H1 (cell line): ENCODE data around the gene RABEP1. TPM values are rescaled to one million over a fixed set of nuclear protein-coding genes. Genes with fewer than 3 reads are reported as not detected.

Experiments
- CTCF ChIA-PET: fragments of 300-600 bp; sonication (Branson Sonifier 250); formaldehyde crosslinking; loops from one replicate; lab custom pipeline; 2021; ENCODE audit not compliant: partially characterized antibody; lab: Charles Lee
- POLR2A ChIA-PET: fragments of 300-600 bp; sonication (Branson Sonifier 250); formaldehyde crosslinking; loops from one replicate; lab custom pipeline; 2021; ENCODE audit warnings: inconsistent platforms; ENCODE audit not compliant: partially characterized antibody; lab: Charles Lee
- DNase-seq, 2 experiments: peaks; one replicate each; pipeline versions ENCODE4 v3.0.0 to v3.0.0-alpha.2; 2010 to 2022; ENCODE audit warnings: low spot score in 2 of 2, low read depth in 1 of 2, mixed read lengths in 1 of 2
- FAIRE-seq: peaks from 2 replicates; lab custom pipeline; 2011; peaks lifted over from hg19 to GRCh38; lab: Jason Lieb, UNC
- H2AFZ ChIP-seq: 2 replicates; pipeline ENCODE4 v1.8.1; 2012; ENCODE audit warnings: low read length, inconsistent platforms
- H2AK5ac ChIP-seq: 2 replicates; pipeline ENCODE4 v1.6.1; 2013; ENCODE audit warnings: low read depth, low read length
- H2BK120ac ChIP-seq: replicated peaks from 2 replicates; pipeline ENCODE3; 2013; ENCODE audit warnings: low read depth, low read length, inconsistent platforms
- H2BK12ac ChIP-seq: 2 replicates; pipeline ENCODE4 v1.6.1; 2013; ENCODE audit warnings: low read depth, low read length
- H2BK15ac ChIP-seq: 2 replicates; pipeline ENCODE4 v1.6.1; 2013; ENCODE audit warnings: low read length
- H2BK20ac ChIP-seq: 2 replicates; pipeline ENCODE4 v1.6.1; 2013; ENCODE audit warnings: low read length
- H2BK5ac ChIP-seq: 2 replicates; pipeline ENCODE4 v1.6.1; 2013; ENCODE audit warnings: low read depth, low read length
- H3K14ac ChIP-seq: 2 replicates; pipeline ENCODE4 v1.6.1; 2013; ENCODE audit warnings: inconsistent platforms; ENCODE audit not compliant: insufficient read length
- H3K18ac ChIP-seq: 2 replicates; pipeline ENCODE4 v1.6.1; 2013; ENCODE audit warnings: low read length; ENCODE audit errors: extremely low read depth
- H3K23ac ChIP-seq: 2 replicates; pipeline ENCODE4 v1.6.1; 2013; ENCODE audit warnings: inconsistent platforms; ENCODE audit not compliant: insufficient read length
- H3K23me2 ChIP-seq: 2 replicates; pipeline ENCODE4 v1.6.1; 2013; ENCODE audit warnings: low read depth, low read length
- H3K27ac ChIP-seq: 2 replicates; pipeline ENCODE4 v1.6.1; 2011; ENCODE audit warnings: low read depth, low read length, inconsistent platforms
- H3K27me3 ChIP-seq, 4 experiments: replicated peaks in 1 of 4; 1 replicate in 1 of 4; 2 replicates in 3 of 4; pipeline versions ENCODE4 v1.6.1 to v1.8.1; 2011 to 2013; ENCODE audit warnings: low read length in 3 of 4, mild to moderate bottlenecking in 3 of 4, inconsistent platforms in 2 of 4, mixed read lengths in 2 of 4, moderate library complexity in 1 of 4; ENCODE audit not compliant: control insufficient read depth in 3 of 4, insufficient read depth in 3 of 4; ENCODE audit errors: extremely low read depth in 1 of 4
- H3K36me3 ChIP-seq, 4 experiments: 2 replicates each; pipeline versions ENCODE4 v1.6.1 to v1.8.1; 2011 to 2013; ENCODE audit warnings: mild to moderate bottlenecking in 4 of 4, low read length in 3 of 4, moderate library complexity in 2 of 4, control low read depth in 1 of 4, inconsistent platforms in 1 of 4; ENCODE audit not compliant: insufficient read depth in 4 of 4, control insufficient read depth in 2 of 4
- H3K4ac ChIP-seq: replicated peaks from 2 replicates; pipeline ENCODE3; 2013; ENCODE audit warnings: low read length, low read depth, mixed read lengths, inconsistent platforms; ENCODE audit not compliant: insufficient read length
- H3K4me1 ChIP-seq, 4 experiments: replicated peaks in 1 of 4; 1 replicate in 1 of 4; 2 replicates in 3 of 4; pipeline versions ENCODE4 v1.6.1 to v1.8.1; 2011 to 2013; ENCODE audit warnings: low read length in 3 of 4, inconsistent platforms in 2 of 4, mixed read lengths in 1 of 4; ENCODE audit not compliant: insufficient read depth in 4 of 4, control insufficient read depth in 3 of 4
- H3K4me2 ChIP-seq, 2 experiments: 2 replicates each; pipeline versions ENCODE4 v1.6.1 to v1.8.1; 2011 to 2013; ENCODE audit warnings: low read depth in 2 of 2, low read length in 2 of 2, control low read depth in 1 of 2, inconsistent platforms in 1 of 2, mild to moderate bottlenecking in 1 of 2; ENCODE audit not compliant: insufficient read depth in 1 of 2
- H3K4me3 ChIP-seq, 4 experiments: fragments of 200-600, 300-600 bp in 1 of 4; sonication (generic), shearing (Covaris generic), sonication (Bioruptor Twin) in 1 of 4; 2 replicates each; pipeline versions ENCODE4 v1.5.1 to v1.8.1; 2011 to 2016; ENCODE audit warnings: low read length in 4 of 4, low read depth in 3 of 4, control low read depth in 2 of 4, inconsistent platforms in 2 of 4, mild to moderate bottlenecking in 2 of 4, mixed read lengths in 1 of 4, moderate library complexity in 1 of 4; ENCODE audit not compliant: insufficient read depth in 2 of 4; ENCODE audit errors: extremely low read depth in 1 of 4
- H3K56ac ChIP-seq: replicated peaks from 2 replicates; pipeline ENCODE3; 2013; ENCODE audit warnings: low read depth, mild to moderate bottlenecking, mixed read lengths, low read length, inconsistent platforms; ENCODE audit not compliant: insufficient read length
- H3K79me1 ChIP-seq: 2 replicates; pipeline ENCODE4 v1.6.1; 2013; ENCODE audit warnings: low read depth, low read length, control low read depth
- H3K79me2 ChIP-seq, 2 experiments: 2 replicates each; pipeline versions ENCODE4 v1.6.1 to v1.8.1; 2012 to 2013; ENCODE audit warnings: low read length in 2 of 2, mild to moderate bottlenecking in 2 of 2, inconsistent platforms in 1 of 2; ENCODE audit not compliant: insufficient read depth in 2 of 2, control insufficient read depth in 1 of 2
- H3K9ac ChIP-seq, 4 experiments: replicated peaks in 1 of 4; 1 replicate in 1 of 4; 2 replicates in 3 of 4; pipeline versions ENCODE4 v1.6.1 to v1.8.1; 2011 to 2013; ENCODE audit warnings: low read depth in 3 of 4, low read length in 3 of 4, control low read depth in 2 of 4, mild to moderate bottlenecking in 2 of 4, moderate library complexity in 2 of 4, inconsistent platforms in 1 of 4; ENCODE audit errors: extremely low read depth in 1 of 4
- H3K9me3 ChIP-seq, 2 experiments: 2 replicates each; pipeline versions ENCODE4 v1.6.1 to v1.8.1; 2012 to 2013; ENCODE audit warnings: mild to moderate bottlenecking in 2 of 2, moderate library complexity in 2 of 2, control low read depth in 1 of 2, inconsistent platforms in 1 of 2, low read depth in 1 of 2, low read length in 1 of 2, mixed read lengths in 1 of 2; ENCODE audit not compliant: insufficient read depth in 2 of 2
- H4K20me1 ChIP-seq, 2 experiments: replicated peaks in 1 of 2; 2 replicates each; pipeline versions ENCODE3 to v1.8.1; 2011 to 2013; ENCODE audit warnings: inconsistent platforms in 2 of 2, low read length in 2 of 2, mild to moderate bottlenecking in 1 of 2; ENCODE audit not compliant: insufficient read depth in 2 of 2, control insufficient read depth in 1 of 2
- H4K5ac ChIP-seq: 2 replicates; pipeline ENCODE4 v1.6.1; 2013; ENCODE audit warnings: low read length, low read depth, mixed read lengths, inconsistent platforms; ENCODE audit not compliant: insufficient read length
- H4K8ac ChIP-seq: 2 replicates; pipeline ENCODE4 v1.8.0; 2013; ENCODE audit warnings: mild to moderate bottlenecking, moderate library complexity, low read length, inconsistent platforms; ENCODE audit not compliant: insufficient read depth; ENCODE audit errors: extremely low read depth
- H4K91ac ChIP-seq: replicated peaks from 2 replicates; pipeline ENCODE3; 2013; ENCODE audit warnings: low read length, mixed read lengths, inconsistent platforms; ENCODE audit not compliant: insufficient read length
- ASH2L ChIP-seq: fragments of 200-600, 300-600 bp; sonication (generic); IDR thresholded peaks from one replicate; pipeline ENCODE4 v1.7.1; 2017; ENCODE audit warnings: low read length
- CHD1 ChIP-seq: IDR thresholded peaks from 2 replicates; pipeline ENCODE4 v1.6.1; 2012; ENCODE audit warnings: low read depth, low read length, improper control_type of control experiment
- CREB1 ChIP-seq: IDR thresholded peaks from 2 replicates; pipeline ENCODE4 v1.6.1; 2012; ENCODE audit warnings: inconsistent platforms
- CTBP2 ChIP-seq: IDR thresholded peaks from 2 replicates; pipeline ENCODE4 v1.7.0; 2011; ENCODE audit warnings: borderline replicate concordance, mild to moderate bottlenecking, moderate library complexity, mixed read lengths, low read length; ENCODE audit not compliant: insufficient read depth, insufficient read length
- HDAC2 ChIP-seq, 2 experiments: fragments of 300-600 bp in 1 of 2; sonication (generic) in 1 of 2; IDR thresholded peaks; 2 replicates each; pipeline ENCODE4 v1.6.1; 2011 to 2012; ENCODE audit warnings: low read depth in 2 of 2, low read length in 2 of 2, mild to moderate bottlenecking in 2 of 2, moderate library complexity in 2 of 2, borderline replicate concordance in 1 of 2, inconsistent platforms in 1 of 2
- KDM1A ChIP-seq: fragments of 200-600, 300-600 bp; sonication (generic); IDR thresholded peaks from 2 replicates; pipeline ENCODE4 v1.7.1; 2016; ENCODE audit warnings: mild to moderate bottlenecking, low read length, borderline replicate concordance
- POLR2A ChIP-seq, 2 experiments: IDR thresholded peaks; 1 replicate in 1 of 2; 2 replicates in 1 of 2; pipeline ENCODE4 v1.6.1; 2011; ENCODE audit warnings: low read depth in 2 of 2, low read length in 2 of 2, mild to moderate bottlenecking in 2 of 2; ENCODE audit errors: control extremely low read depth in 1 of 2
- RNF2 ChIP-seq: fragments of 200-900, 300-1000 bp; sonication (generic); IDR thresholded peaks from 2 replicates; pipeline ENCODE4 v1.7.1; 2016; ENCODE audit warnings: borderline replicate concordance, low read depth, mild to moderate bottlenecking, antibody characterized with exemption, low read length; ENCODE audit not compliant: poor library complexity, severe bottlenecking; ENCODE audit errors: missing control alignments
- RXRA ChIP-seq: IDR thresholded peaks from 2 replicates; pipeline ENCODE4 v1.6.1; 2011; ENCODE audit warnings: low read depth, mild to moderate bottlenecking, low read length, moderate library complexity; ENCODE audit not compliant: insufficient read depth
- SIN3A ChIP-seq, 2 experiments: IDR thresholded peaks in 1 of 2; conservative IDR thresholded peaks in 1 of 2; 2 replicates each; pipeline ENCODE4 v1.6.1; 2011 to 2012; ENCODE audit warnings: low read length in 2 of 2, improper control_type of control experiment in 1 of 2, low read depth in 1 of 2, mild to moderate bottlenecking in 1 of 2
- SP2 ChIP-seq: IDR thresholded peaks from 2 replicates; pipeline ENCODE4 v1.6.1; 2012; ENCODE audit warnings: mild to moderate bottlenecking, low read length, inconsistent platforms
- TAF1 ChIP-seq: IDR thresholded peaks from 2 replicates; pipeline ENCODE4 v1.6.1; 2011; ENCODE audit warnings: mild to moderate bottlenecking, low read depth, low read length
- WGBS, 2 experiments: shearing (Covaris generic) in 1 of 2; methylation state at CpG; one replicate each; pipeline versions ENCODE4 v1.1.6 to v1.1.7; 2013 to 2015; ENCODE audit warnings: low lambda C conversion rate in 2 of 2, mixed read lengths in 2 of 2, inconsistent platforms in 1 of 2, low coverage in 1 of 2, missing lambda C conversion rate in 1 of 2; ENCODE audit not compliant: insufficient replicate concordance in 2 of 2, insufficient coverage in 1 of 2, insufficient read length in 1 of 2; ENCODE audit errors: extremely low coverage in 1 of 2, missing lambda C conversion rate in 1 of 2; 5-methylcytosine and 5-hydroxymethylcytosine counted together
- polyA plus RNA-seq, 7 experiments: library from polyadenylated mRNA; depleted of rRNA in 3 of 7; stranded (reverse) in 5 of 7; unstranded in 2 of 7; fragments of >200 nt in 5 of 7; fragments of 200-250 nt in 2 of 7; gene quantifications; 1 replicate in 5 of 7; 2 replicates in 1 of 7; 4 replicates in 1 of 7; pipeline versions ENCODE4 v1.2.1 to v1.2.3, GENCODE V29; 2011 to 2013; ENCODE audit warnings: missing spikeins in 2 of 7, mixed read lengths in 2 of 7
- total RNA-seq: library from RNA; stranded (reverse); fragmentation: NEBNext Ultra II Directional; extraction: Animal tissue kit (Norgen Biotek cat#: 25700); gene quantifications from 2 replicates; pipeline ENCODE4 v1.2.1, GENCODE V29; 2021

Gene RABEP1
- total and polyA plus RNA-seq, 2 of the 8 experiments (the other 6 are each of a cell fraction or from before 2014, with no cell fraction given), result 8.5 to 52.3 TPM

DNA sequence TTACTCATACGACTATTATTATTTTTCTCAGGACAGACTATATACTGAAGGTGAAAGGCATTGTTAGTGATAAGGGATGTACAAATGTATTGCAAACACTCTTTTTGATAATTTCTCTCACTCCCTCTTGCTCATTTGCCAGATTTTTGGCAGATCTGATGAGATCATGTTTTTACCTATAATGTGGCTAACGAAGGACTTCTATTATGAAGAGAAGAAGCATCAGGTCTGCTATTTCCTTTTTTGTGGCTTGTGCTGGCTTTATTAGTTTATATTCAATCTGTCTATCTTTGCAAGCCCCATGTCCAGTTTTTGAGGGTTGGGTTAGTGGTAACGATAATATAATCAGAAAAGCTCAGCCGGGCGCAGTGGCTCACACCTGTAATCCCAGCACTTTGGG, 25.0 kb upstream of the RABEP1 start:
- Histone ChIP-seq H4K8ac (no peak overlapping the region), H4K20me1 (peaks cover 0 to 2% of the 10 kb centered on the region in 2 experiments)
- no peak for TF ChIP-seq SIN3A (conservative IDR thresholded peaks at IDR 0.05 in 1 of 2, IDR thresholded peaks at IDR 0.05 in 1 of 2; ENCODE audit: low read depth in 1 of 2, low read length in 2 of 2)
- no peak for TF ChIP-seq RNF2
- no peak for TF ChIP-seq CTBP2
- no peak for TF ChIP-seq KDM1A
- TF ChIP-seq POLR2A (IDR thresholded peaks at IDR 0.05; ENCODE audit: control extremely low read depth in 1 of 2, low read depth in 2 of 2, low read length in 2 of 2), result no peak
- no peak for TF ChIP-seq RXRA
- no peak for TF ChIP-seq TAF1
- TF ChIP-seq SP2, result no peak
- TF ChIP-seq CREB1, result no peak
- TF ChIP-seq CHD1, result no peak
- TF ChIP-seq ASH2L, result no peak
- TF ChIP-seq HDAC2 (IDR thresholded peaks at IDR 0.05; ENCODE audit: borderline replicate concordance in 1 of 2, low read depth in 2 of 2, low read length in 2 of 2), result no peak

More for the DNA sequence above, 25.0 kb upstream of the RABEP1 start:
- Histone ChIP-seq H3K4me1 (peaks cover 0 to 2% (median 0%) of the 10 kb centered on the region in 4 experiments; a peak in 2 of 7 replicates), H3K4ac (no peak overlapping the region), H4K5ac (no peak overlapping the region), H2BK15ac (no peak overlapping the region), H3K9ac (no peak overlapping the region), H2BK120ac (no peak overlapping the region), H4K91ac (no peak overlapping the region), H2AFZ (no peak overlapping the region), H3K14ac (no peak overlapping the region), H3K79me2 (no peaks in the 10 kb centered on the region), H2BK5ac (no peak overlapping the region), H3K27ac (no peak overlapping the region), H2AK5ac (no peak overlapping the region), H3K9me3 (no peaks in the 10 kb centered on the region), H3K23me2 (no peaks in the 10 kb centered on the region), H2BK20ac (no peak overlapping the region), H3K23ac (no peak overlapping the region), H3K18ac (no peak overlapping the region), H3K79me1 (no peaks in the 10 kb centered on the region), H3K27me3 (no peaks in the 10 kb centered on the region), H3K56ac (no peak overlapping the region), H3K4me2 (no peak overlapping the region), H3K4me3 (no peak overlapping the region), H3K36me3 (no peaks in the 10 kb centered on the region), H2BK12ac (no peak overlapping the region)
- ChIA-PET POLR2A (no interaction called here), CTCF (interaction anchor here (1.1 to 1.5 kb wide), 2 partner anchors 19 to 50 kb away, joined by 3 to 5 read pairs; no protein-coding TSS in a partner anchor)
- WGBS, 2 experiments, result 94% methylated on average over 5 of the region's 5 CpGs; no CpG with 5 or more reads in 1 of the 2 experiments
- FAIRE-seq, result no peak
- DNase-seq, result no peak
